ENCODE measurements around the gene TBC1D22A. TPM values are rescaled to one million over a fixed set of nuclear protein-coding genes. Genes with fewer than 3 reads are reported as not detected.

Gene TBC1D22A
- total RNA-seq, 1 donor from 2014 or later: 24.2 TPM

DNA sequence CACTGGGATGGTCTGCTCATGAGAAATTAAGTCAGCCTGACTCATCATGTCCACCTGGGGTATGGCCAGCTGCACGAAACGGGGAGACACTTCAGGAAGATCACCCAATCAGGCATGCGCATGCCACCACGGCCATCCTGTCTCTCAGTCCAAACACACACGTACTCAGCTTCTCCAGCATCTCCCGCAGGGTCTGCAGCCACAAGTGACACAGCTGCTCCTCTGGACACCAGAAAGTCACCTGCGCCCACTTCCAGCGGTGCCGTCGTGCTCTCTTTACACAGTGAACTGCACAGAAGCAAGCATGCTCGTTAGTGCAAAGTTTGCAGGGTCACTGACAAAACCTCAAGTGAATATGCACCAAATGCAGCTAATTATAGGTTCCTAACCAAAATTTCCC is 42.5 kb upstream of the TBC1D22A start:
- Histone ChIP-seq H3K36me3 (ENCODE audit: insufficient read depth, low read length) (peaks cover 20% of the 10 kb centered on the region), H4K20me1 (ENCODE audit: insufficient read depth, low read length) (peaks cover 41% of the 10 kb centered on the region), H3K79me2 (ENCODE audit: insufficient read depth, low read length) (peaks cover 21% of the 10 kb centered on the region), H3K27me3 (ENCODE audit: insufficient read depth, low read length) (no peaks in the 10 kb centered on the region), H3K4me3 (ENCODE audit: insufficient read depth, low read depth, low read length) (no peak overlapping the region), H3K4me1 (ENCODE audit: insufficient read depth, low read length) (no peaks in the 10 kb centered on the region), H3K9ac (ENCODE audit: low read length) (no peak overlapping the region), H3K27ac (ENCODE audit: low read depth, low read length) (no peak overlapping the region), H3K4me2 (ENCODE audit: low read length) (no peak overlapping the region), H3K9me3 (ENCODE audit: insufficient read depth, low read depth, low read length) (no peaks in the 10 kb centered on the region), H2AFZ (ENCODE audit: low read depth, low read length) (no peak overlapping the region)
- Mint-ChIP-seq H3K4me1 (ENCODE audit: low read depth, unreplicated experiment) (peaks cover 5% of the 10 kb centered on the region), H3K27ac (ENCODE audit: unreplicated experiment) (no peak overlapping the region), H3K36me3 (ENCODE audit: low read depth, unreplicated experiment) (peaks cover 13% of the 10 kb centered on the region), H3K4me3 (ENCODE audit: unreplicated experiment) (no peak overlapping the region), H3K9me3 (ENCODE audit: unreplicated experiment) (no peaks in the 10 kb centered on the region), H3K27me3 (ENCODE audit: low read depth, unreplicated experiment) (no peaks in the 10 kb centered on the region)
- DNase-seq (ENCODE audit: low read depth) (no peak), FAIRE-seq (no peak)
- TF ChIP-seq, protein P1, sequence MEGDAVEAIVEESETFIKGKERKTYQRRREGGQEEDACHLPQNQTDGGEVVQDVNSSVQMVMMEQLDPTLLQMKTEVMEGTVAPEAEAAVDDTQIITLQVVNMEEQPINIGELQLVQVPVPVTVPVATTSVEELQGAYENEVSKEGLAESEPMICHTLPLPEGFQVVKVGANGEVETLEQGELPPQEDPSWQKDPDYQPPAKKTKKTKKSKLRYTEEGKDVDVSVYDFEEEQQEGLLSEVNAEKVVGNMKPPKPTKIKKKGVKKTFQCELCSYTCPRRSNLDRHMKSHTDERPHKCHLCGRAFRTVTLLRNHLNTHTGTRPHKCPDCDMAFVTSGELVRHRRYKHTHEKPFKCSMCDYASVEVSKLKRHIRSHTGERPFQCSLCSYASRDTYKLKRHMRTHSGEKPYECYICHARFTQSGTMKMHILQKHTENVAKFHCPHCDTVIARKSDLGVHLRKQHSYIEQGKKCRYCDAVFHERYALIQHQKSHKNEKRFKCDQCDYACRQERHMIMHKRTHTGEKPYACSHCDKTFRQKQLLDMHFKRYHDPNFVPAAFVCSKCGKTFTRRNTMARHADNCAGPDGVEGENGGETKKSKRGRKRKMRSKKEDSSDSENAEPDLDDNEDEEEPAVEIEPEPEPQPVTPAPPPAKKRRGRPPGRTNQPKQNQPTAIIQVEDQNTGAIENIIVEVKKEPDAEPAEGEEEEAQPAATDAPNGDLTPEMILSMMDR (IDR thresholded peaks at IDR 0.05; ENCODE audit: insufficient read depth, low read depth, low read length): no peak
- TF ChIP-seq EZH2 (IDR thresholded peaks at IDR 0.05; ENCODE audit: insufficient read depth, low read length): no peak

GRCh38 chr22:46721501-46722085 is 40.9 kb upstream of the TBC1D22A start:
- no peaks in the 10 kb centered on the region for H3K9me3 ChIP-seq (ENCODE audit: insufficient read depth, low read depth, low read length)
- H3K4me3 ChIP-seq (ENCODE audit: insufficient read depth, low read depth, low read length): no peak overlapping the region
- H3K9ac ChIP-seq (ENCODE audit: low read length): no peak overlapping the region
- H3K27ac ChIP-seq (ENCODE audit: low read depth, low read length): no peak overlapping the region
- H3K4me2 ChIP-seq (ENCODE audit: low read length): no peak overlapping the region
- DNase-seq (ENCODE audit: low read depth) (no peak), FAIRE-seq (no peak)
- peaks cover 58% of the 10 kb centered on the region for H4K20me1 ChIP-seq (ENCODE audit: insufficient read depth, low read length)
- peaks cover 17% of the 10 kb centered on the region for H3K36me3 ChIP-seq (ENCODE audit: insufficient read depth, low read length)
- Mint-ChIP-seq H3K4me3 (ENCODE audit: unreplicated experiment) (no peak overlapping the region), H3K27ac (ENCODE audit: unreplicated experiment) (no peak overlapping the region), H3K36me3 (ENCODE audit: low read depth, unreplicated experiment) (peaks cover 10% of the 10 kb centered on the region), H3K27me3 (ENCODE audit: low read depth, unreplicated experiment) (no peaks in the 10 kb centered on the region), H3K9me3 (ENCODE audit: unreplicated experiment) (no peaks in the 10 kb centered on the region), H3K4me1 (ENCODE audit: low read depth, unreplicated experiment) (peaks cover 5% of the 10 kb centered on the region)
- peaks cover 38% of the 10 kb centered on the region for H3K79me2 ChIP-seq (ENCODE audit: insufficient read depth, low read length)
- no peaks in the 10 kb centered on the region for H3K4me1 ChIP-seq (ENCODE audit: insufficient read depth, low read length)
- TF ChIP-seq EZH2 (IDR thresholded peaks at IDR 0.05; ENCODE audit: insufficient read depth, low read length): no peak
- TF ChIP-seq, protein P1 (IDR thresholded peaks at IDR 0.05; ENCODE audit: insufficient read depth, low read depth, low read length): no peak
- H3K27me3 ChIP-seq (ENCODE audit: insufficient read depth, low read length): no peaks in the 10 kb centered on the region
- H2AFZ ChIP-seq (ENCODE audit: low read depth, low read length): no peak overlapping the region

GRCh38 chr22:46723882-46724281 is 38.6 kb upstream of the TBC1D22A start:
- no peak for FAIRE-seq
- H4K20me1 ChIP-seq (ENCODE audit: insufficient read depth, low read length): peaks cover 72% of the 10 kb centered on the region
- no peak overlapping the region for H3K27ac Mint-ChIP-seq (ENCODE audit: unreplicated experiment)

More at GRCh38 chr22:46723882-46724281, 38.6 kb upstream of the TBC1D22A start:
- peaks cover 5% of the 10 kb centered on the region for H3K4me1 Mint-ChIP-seq (ENCODE audit: low read depth, unreplicated experiment)
- Histone ChIP-seq H3K27ac (ENCODE audit: low read depth, low read length) (no peak overlapping the region), H3K9ac (ENCODE audit: low read length) (no peak overlapping the region), H3K4me1 (ENCODE audit: insufficient read depth, low read length) (no peaks in the 10 kb centered on the region), H3K4me3 (ENCODE audit: insufficient read depth, low read depth, low read length) (no peak overlapping the region), H3K79me2 (ENCODE audit: insufficient read depth, low read length) (peaks cover 58% of the 10 kb centered on the region), H3K4me2 (ENCODE audit: low read length) (no peak overlapping the region), H3K9me3 (ENCODE audit: insufficient read depth, low read depth, low read length) (no peaks in the 10 kb centered on the region), H3K36me3 (ENCODE audit: insufficient read depth, low read length) (peaks cover 4% of the 10 kb centered on the region), H2AFZ (ENCODE audit: low read depth, low read length) (no peak overlapping the region), H3K27me3 (ENCODE audit: insufficient read depth, low read length) (no peaks in the 10 kb centered on the region)
- no peak for DNase-seq (ENCODE audit: low read depth)
- H3K27me3 Mint-ChIP-seq (ENCODE audit: low read depth, unreplicated experiment): no peaks in the 10 kb centered on the region
- H3K36me3 Mint-ChIP-seq (ENCODE audit: low read depth, unreplicated experiment): peaks cover 10% of the 10 kb centered on the region
- no peak for TF ChIP-seq EZH2 (IDR thresholded peaks at IDR 0.05; ENCODE audit: insufficient read depth, low read length)
- TF ChIP-seq, protein P1 (IDR thresholded peaks at IDR 0.05; ENCODE audit: insufficient read depth, low read depth, low read length): no peak
- no peak overlapping the region for H3K4me3 Mint-ChIP-seq (ENCODE audit: unreplicated experiment)
- no peaks in the 10 kb centered on the region for H3K9me3 Mint-ChIP-seq (ENCODE audit: unreplicated experiment)

Measured in astrocyte (in vitro differentiated cells and primary cell).